Measurements from ENCODE around the gene FBXL19. TPM values are rescaled to one million over a fixed set of nuclear protein-coding genes. Genes with fewer than 3 reads are reported as not detected.

The FBXL19 gene
- total RNA-seq, 4 donors from 2014 or later = 2.4 to 6.2 (median 4.2) TPM

DNA sequence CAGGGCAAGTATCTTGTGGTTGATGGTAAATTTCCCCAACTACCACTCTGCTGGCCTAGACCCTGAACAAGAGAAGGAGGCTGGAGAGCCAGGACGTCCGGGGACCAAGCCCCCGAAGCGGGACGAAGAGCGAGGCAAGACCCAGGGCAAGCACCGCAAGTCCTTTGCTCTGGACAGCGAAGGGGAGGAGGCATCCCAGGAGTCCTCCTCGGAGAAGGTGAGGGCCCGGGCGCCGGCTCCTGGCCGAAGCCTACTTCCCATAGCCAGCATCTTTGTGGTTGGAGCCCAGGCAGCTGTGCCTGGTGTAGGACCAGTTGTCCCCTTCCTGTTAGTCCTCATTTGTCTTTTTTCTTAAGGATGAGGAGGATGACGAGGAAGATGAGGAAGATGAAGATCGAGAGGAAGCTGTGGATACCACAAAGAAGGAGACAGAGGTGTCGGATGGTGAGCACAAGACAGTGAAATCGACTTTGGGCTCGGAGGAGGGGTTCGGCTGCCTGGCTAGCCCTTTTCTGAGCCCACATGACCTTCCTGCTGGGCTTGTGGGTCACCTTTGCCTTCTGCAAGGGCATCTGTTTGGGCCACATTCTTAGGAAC, 46.0 kb downstream of the FBXL19 start:
- TF ChIP-seq, protein P1, sequence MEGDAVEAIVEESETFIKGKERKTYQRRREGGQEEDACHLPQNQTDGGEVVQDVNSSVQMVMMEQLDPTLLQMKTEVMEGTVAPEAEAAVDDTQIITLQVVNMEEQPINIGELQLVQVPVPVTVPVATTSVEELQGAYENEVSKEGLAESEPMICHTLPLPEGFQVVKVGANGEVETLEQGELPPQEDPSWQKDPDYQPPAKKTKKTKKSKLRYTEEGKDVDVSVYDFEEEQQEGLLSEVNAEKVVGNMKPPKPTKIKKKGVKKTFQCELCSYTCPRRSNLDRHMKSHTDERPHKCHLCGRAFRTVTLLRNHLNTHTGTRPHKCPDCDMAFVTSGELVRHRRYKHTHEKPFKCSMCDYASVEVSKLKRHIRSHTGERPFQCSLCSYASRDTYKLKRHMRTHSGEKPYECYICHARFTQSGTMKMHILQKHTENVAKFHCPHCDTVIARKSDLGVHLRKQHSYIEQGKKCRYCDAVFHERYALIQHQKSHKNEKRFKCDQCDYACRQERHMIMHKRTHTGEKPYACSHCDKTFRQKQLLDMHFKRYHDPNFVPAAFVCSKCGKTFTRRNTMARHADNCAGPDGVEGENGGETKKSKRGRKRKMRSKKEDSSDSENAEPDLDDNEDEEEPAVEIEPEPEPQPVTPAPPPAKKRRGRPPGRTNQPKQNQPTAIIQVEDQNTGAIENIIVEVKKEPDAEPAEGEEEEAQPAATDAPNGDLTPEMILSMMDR (IDR thresholded peaks at IDR 0.05; ENCODE audit: low read depth) = no peak

DNA sequence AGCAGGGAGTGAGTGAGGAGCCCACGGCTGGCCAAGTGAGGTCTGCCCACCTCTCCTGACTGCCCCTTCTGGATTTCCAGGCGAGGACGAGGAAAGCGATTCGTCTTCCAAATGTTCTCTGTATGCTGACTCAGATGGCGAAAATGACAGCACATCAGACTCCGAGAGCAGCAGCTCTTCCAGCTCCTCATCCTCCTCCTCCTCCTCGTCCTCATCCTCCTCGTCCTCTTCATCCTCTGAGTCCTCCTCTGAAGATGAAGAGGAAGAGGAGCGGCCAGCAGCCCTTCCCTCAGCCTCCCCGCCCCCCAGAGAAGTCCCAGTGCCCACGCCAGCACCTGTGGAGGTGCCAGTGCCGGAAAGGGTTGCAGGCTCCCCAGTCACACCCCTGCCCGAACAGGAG, 47.9 kb downstream of the FBXL19 start:
- TF ChIP-seq, protein P1 (IDR thresholded peaks at IDR 0.05; ENCODE audit: low read depth) = no peak

DNA sequence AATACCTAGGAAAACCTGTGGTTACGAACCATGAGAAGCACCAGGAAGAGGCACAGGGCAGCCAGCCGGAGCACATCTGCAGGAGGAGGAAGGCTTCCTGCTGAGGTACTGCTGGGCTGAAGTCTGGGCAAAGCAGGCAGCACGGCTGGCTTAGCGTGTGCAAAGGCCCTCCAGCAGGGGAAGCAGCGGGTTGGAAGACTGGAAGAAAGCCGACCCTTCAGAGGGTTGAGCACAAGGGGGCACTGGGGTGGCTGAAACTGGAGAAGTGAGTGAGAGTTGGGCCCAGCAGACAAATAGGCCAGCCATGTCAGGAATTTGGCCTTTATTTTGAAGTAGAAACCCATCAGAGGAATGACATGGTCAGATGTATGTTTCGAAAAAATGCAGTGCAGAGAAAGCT, 49.5 kb downstream of the FBXL19 start:
- TF ChIP-seq, protein P1 (IDR thresholded peaks at IDR 0.05; ENCODE audit: low read depth) = no peak

DNA sequence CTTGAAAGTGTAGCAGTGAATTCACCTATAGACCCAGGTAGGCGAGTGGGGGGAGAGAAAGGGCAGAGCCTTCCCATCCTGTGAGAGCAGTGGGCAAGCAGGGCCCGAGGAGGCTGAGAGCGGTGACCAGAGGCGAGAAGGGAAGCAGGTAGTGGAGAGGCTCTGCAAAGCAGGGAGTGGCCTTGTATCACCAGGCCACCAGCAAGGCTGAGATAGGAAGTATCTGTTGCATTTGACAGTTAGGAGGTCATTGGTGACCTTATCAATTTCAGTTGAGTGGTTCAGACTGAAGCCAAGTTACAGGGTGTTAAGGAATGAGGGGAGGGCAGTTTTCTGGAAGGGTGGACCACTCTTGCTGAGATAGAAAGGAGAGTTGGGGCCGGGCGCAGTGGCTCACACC, 51.0 kb downstream of the FBXL19 start:
- TF ChIP-seq, protein P1 (IDR thresholded peaks at IDR 0.05; ENCODE audit: low read depth) = no peak

DNA sequence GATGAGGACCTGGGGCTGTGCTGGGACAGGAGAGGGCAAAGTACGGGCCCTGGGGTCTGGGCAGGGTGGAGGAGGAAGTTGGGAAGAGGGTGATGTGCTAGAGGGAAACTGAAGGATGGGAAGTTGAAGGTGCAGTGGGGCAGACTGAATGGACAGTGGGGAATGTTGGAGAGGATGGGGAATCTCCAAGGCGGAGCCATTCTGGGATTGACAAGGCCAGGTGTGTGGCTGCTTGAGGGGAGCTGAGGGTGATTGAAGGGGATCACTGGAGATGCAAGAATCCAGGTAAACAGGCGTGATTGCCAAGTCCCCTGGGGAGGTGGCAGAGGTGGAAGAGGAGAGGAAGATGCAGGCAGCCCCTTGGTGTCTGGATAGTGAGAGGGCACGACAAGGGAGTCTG, 53.1 kb downstream of the FBXL19 start:
- TF ChIP-seq, protein P1 (IDR thresholded peaks at IDR 0.05; ENCODE audit: low read depth) = no peak

DNA sequence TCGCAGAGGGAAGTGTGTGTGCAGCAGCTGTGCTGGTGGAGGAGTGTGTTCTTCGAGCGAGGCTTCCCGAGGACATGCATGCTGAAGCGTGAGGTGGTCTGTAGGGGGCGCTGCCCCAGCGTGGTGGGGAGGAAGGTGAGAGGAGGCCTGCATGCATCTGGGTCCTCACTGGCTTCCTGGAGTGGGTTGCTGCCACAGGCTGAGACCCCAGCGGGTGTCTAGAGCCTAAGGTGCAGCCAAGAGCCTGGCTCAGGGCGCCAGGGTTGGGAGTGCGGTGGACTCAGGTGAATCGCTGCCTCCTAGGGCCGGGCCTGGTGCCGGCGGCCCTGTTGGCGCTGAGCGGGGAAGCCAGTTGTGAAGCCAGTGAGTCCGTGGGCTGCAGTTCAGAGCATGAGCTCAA, 54.1 kb downstream of the FBXL19 start:
- TF ChIP-seq, protein P1 (IDR thresholded peaks at IDR 0.05; ENCODE audit: low read depth) = no peak

DNA sequence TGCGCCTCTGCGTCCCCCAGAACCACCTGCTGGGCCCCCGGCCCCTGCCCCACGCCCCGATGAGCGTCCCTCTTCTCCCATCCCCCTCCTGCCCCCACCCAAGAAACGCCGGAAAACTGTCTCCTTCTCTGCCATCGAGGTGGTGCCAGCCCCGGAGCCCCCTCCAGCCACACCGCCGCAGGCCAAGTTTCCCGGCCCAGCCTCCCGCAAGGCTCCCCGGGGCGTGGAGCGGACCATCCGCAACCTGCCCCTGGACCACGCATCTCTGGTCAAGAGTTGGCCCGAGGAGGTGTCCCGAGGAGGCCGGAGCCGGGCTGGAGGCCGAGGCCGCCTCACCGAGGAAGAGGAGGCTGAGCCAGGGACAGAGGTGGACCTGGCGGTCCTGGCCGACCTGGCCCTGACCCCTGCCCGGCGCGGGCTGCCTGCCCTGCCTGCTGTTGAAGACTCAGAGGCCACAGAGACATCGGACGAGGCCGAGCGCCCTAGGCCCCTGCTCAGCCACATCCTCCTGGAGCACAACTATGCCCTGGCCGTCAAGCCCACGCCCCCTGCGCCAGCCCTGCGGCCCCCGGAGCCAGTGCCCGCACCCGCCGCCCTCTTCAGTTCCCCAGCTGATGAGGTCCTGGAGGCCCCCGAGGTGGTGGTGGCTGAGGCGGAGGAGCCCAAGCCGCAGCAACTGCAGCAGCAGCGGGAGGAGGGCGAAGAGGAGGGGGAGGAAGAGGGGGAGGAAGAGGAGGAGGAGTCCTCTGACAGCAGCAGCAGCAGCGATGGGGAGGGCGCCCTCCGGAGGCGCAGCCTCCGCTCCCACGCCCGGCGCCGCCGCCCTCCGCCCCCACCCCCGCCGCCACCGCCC, 56.0 kb downstream of the FBXL19 start:
- TF ChIP-seq, protein P1 (IDR thresholded peaks at IDR 0.05; ENCODE audit: low read depth) = no peak
